HG02678 (cell line): ENCODE data around the gene ATP2A2.
"Not testable (repeated sequence)": the region's sequence is repeated elsewhere in the genome, so short reads cannot be mapped to it uniquely, and the experiment has no call there.

Source experiments
- ATAC-seq: cut with Tn5 transposase; IDR thresholded peaks from one replicate; pipeline ENCODE4 v1.9.1; 2021; ENCODE audit warnings: mild to moderate bottlenecking, moderate library complexity; ENCODE audit not compliant: unreplicated experiment

The ATP2A2 gene

GRCh38 chr12:110280779-110281548 is at the start of gene ATP2A2:
ATP2A2 (plus strand) TSS chr12:110281247; CDS start chr12:110281790, 543 bp downstream.
- peak; percentile 78 for ATAC-seq

- ATAC-seq = no peak
These were observed 47.7 kb upstream of the ATP2A2 start for GRCh38 chr12:110233212-110233903.

DNA sequence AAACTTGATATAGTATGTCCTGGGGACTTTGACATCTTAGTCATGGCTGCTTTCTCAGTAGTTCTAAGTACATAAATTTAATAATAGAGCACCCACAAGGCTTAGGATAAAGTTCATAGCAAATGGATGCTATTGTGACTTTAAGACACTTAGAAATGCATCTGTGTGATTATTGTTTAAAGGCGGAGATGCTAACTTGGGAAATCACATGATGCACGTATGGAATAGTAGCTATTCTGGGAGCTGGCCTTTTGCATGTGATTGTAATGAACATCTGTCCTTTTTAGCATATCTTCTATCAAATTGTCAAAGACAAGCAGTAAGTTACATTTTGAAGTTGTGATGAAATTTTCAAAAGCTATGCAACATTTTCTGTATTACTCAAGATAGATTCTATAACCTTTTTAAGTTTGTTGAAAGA is 46.7 kb upstream of the ATP2A2 start:
- no peak for ATAC-seq

DNA sequence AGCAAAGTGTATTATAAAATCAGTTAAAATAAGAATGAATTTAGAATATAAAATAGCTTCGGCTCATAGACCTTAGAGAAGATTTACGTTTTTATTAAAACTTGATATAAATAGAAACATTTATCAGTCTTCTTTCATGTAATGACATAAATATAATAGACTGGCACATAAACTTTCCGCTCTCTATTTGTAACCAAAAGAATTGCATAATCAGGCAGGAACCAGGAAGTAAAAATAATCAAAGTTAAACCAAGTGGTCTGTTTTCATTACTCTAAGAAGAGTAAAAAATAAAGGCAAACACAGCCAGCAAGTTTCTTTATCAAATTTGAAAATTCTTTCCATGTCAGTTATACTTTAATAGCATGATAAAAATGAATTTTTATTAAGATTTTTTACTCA is 46.3 kb upstream of the ATP2A2 start:
- no peak for ATAC-seq

DNA sequence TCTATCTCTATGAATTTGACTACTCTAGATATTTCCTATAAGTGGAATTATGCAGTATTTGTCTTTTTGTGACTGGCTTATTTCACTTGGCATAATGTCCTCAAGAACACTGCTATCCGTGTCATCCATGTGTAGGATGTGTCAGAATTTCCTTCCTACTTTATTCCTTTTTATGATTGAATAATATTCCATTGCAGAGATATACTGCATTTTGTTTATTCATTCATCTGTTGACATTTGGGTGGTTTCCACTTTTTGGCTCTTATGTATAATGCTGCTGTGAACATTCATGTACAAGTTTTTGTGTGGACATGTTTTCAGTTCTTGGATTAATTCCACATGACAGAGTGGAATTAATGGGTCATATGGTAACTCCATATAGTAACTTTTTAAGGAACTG is 45.7 kb upstream of the ATP2A2 start:
- no peak for ATAC-seq

DNA sequence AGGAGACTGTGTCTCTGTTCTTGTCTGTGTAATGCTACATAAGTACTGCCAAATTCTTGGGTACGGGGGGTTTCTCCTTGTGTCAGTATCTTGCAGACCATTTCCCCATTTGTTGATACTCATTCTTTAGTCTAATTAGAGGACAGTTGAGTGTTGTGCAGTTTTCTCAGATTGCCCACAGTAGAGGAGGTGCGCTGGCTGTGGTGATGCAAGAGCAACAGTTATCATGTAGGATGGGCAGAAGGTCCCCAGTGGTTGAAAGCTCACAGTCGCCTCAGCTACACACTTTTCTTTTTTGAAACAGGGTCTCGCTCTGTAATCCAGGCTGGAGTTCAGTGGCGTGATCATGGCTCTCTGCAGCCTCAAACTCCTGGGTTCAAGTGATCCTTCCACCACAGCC is 37.8 kb upstream of the ATP2A2 start:
- ATAC-seq = no peak

- ATAC-seq = no peak
These were observed 36.7 kb upstream of the ATP2A2 start for GRCh38 chr12:110244372-110244771.

DNA sequence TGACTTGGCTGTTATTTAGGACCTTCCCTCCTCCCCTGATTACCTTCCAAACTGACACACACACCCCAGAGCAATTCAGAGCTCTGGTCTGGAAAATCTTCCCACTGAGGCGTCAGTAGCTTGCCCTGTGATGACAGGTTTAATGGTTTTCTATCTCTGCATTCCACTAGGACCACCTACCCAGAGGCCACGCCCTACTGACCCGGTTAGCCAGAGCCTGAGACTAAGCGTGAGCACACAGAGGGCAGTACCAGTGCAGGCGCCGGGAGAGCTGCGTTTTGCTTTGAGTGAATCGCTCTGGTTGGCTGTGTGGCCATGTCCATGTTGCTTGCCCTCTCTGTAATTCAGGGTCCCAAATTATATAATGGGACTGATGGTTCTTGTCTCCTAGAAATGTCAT is 36.2 kb upstream of the ATP2A2 start:
- ATAC-seq = no peak

DNA sequence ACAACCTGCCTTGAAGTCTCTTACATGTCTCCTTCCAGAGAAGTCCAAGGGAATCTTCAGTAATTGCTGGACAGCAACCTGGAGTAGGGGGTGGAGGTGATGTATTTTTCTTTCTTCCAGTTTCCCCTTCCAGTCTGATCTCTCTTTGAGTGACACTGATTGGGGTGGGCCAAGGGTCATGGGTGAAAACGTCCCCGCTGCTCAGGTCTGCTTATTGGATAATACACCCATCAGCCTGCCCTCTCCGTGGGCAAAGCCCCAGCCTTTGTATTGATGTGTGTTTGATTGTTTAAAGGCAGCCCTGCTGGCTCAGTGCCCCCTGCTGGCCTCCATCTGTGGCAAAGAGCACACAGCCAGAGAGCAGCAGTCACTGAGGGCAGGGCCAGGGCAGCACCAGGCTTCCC is 35.7 kb upstream of the ATP2A2 start:
- ATAC-seq = no peak

- ATAC-seq = no peak
These were observed 34.3 kb upstream of the ATP2A2 start for GRCh38 chr12:110246636-110247339.

- ATAC-seq = no peak
These were observed 33.5 kb upstream of the ATP2A2 start for GRCh38 chr12:110247340-110248095.

DNA sequence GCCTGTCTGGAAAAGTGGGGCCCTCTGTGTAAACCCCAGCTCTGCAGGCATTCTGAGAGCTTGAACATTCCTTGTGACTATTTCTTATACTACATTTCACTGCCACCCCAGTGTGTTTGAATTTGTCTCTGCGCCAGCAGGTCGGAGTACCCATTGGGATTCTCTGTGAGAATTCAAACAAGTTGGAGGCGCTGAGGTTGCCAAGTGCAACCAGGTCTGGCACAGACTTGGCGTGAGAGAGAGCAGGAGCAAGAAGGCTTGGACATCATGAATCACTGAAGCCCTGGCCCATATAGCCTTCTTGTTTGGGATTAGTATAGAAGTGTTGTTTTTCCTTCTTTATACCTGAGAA is 33.0 kb upstream of the ATP2A2 start:
- no peak for ATAC-seq

DNA sequence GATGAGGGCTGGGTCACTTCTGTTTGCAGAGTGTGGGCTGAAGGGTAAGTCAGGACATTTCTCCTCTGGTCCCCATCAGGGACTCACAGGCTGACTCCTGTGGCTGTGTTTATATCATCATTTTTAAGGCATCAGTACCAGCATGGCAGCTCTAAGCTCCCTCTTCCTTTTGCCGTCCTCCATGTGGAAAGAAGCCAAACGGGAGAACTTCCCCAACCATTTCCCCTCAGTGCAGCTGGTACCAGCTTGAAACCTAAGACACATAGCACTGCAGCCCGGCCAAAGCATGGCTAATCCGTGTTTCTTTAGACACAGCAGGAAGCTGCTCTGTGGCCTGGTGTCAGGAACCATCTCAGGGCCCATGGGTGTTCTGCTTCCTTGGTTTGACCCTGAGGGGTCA is 31.9 kb upstream of the ATP2A2 start:
- ATAC-seq = no peak

- ATAC-seq = no peak
These were observed 31.3 kb upstream of the ATP2A2 start for GRCh38 chr12:110249716-110250225.

- ATAC-seq = no peak
These were observed 29.7 kb upstream of the ATP2A2 start for GRCh38 chr12:110251381-110251780.

- no peak for ATAC-seq
These were observed 28.3 kb upstream of the ATP2A2 start for GRCh38 chr12:110252716-110253115.

DNA sequence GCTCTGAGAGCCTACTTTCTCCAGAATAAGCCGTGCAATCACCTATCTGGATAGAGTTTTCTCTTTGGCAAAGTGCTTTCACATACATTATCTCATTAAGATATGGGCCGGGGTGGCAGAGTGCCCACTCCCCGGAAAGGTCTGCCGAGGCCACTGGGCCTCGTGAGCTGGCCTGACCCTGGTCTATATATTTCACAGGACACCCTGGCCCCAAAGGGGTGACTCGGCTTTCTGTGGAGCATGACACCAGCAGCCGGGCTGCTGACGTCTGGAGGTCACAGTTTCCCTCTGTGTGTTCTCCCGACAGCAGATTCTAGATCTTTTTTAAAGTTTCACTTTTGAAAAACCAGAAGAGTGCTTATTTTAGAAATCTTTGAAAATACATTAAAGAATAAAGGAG is 27.9 kb upstream of the ATP2A2 start:
- no peak for ATAC-seq

- ATAC-seq = no peak
These were observed 26.0 kb upstream of the ATP2A2 start for GRCh38 chr12:110254971-110255540.

- ATAC-seq = not testable (repeated sequence)
These were observed 25.1 kb upstream of the ATP2A2 start for GRCh38 chr12:110255890-110256456.

GRCh38 chr12:110256780-110257431 is 24.1 kb upstream of the ATP2A2 start:
- ATAC-seq = no peak
